GM06990 (cell line): Measurements from ENCODE around the gene RAB8B.

Experiments
- DNase-seq: peaks from one replicate; pipeline ENCODE4 v3.0.0-alpha.2; 2011; ENCODE audit not compliant: insufficient read length; ENCODE audit errors: extremely low read depth
- H3K27me3 ChIP-seq: replicated peaks from 2 replicates; pipeline ENCODE4 v1.6.0; 2011; ENCODE audit warnings: low read length; ENCODE audit not compliant: control insufficient read depth, insufficient read depth
- H3K36me3 ChIP-seq: 2 replicates; pipeline ENCODE4 v1.5.1; 2011; ENCODE audit warnings: low read length; ENCODE audit not compliant: control insufficient read depth, insufficient read depth
- H3K4me3 ChIP-seq: replicated peaks from 2 replicates; pipeline ENCODE4 v1.5.1; 2011; ENCODE audit warnings: low read depth, mild to moderate bottlenecking, control low read depth, low read length
- CTCF ChIP-seq: IDR thresholded peaks from 2 replicates; pipeline ENCODE4 v1.5.1; 2011; ENCODE audit warnings: low read length, control low read depth, mild to moderate bottlenecking, inconsistent platforms; ENCODE audit not compliant: insufficient read depth, poor library complexity, severe bottlenecking

The RAB8B gene

GRCh38 chr15:63243101-63243500, 53.7 kb downstream of the RAB8B start:
- H3K27me3 ChIP-seq, result no peaks in the 10 kb centered on the region
- no peak overlapping the region for H3K4me3 ChIP-seq
- TF ChIP-seq CTCF, result no peak
- DNase-seq, result no peak
- H3K36me3 ChIP-seq, result peaks cover 1% of the 10 kb centered on the region

- Histone ChIP-seq H3K27me3 (no peaks in the 10 kb centered on the region), H3K4me3 (no peak overlapping the region), H3K36me3 (peaks cover 1% of the 10 kb centered on the region)
- TF ChIP-seq CTCF, result no peak
- peak; percentile 19 for DNase-seq
These were observed 54.4 kb downstream of the RAB8B start for GRCh38 chr15:63243776-63244175.

- Histone ChIP-seq H3K4me3 (no peak overlapping the region), H3K36me3 (peaks cover 3% of the 10 kb centered on the region)
These were observed 55.0 kb downstream of the RAB8B start for GRCh38 chr15:63244399-63244798.

GRCh38 chr15:63244976-63245645, 55.7 kb downstream of the RAB8B start:
- no peak for DNase-seq
- TF ChIP-seq CTCF, result no peak
- H3K27me3 ChIP-seq, result no peaks in the 10 kb centered on the region
- peaks cover 4% of the 10 kb centered on the region for H3K36me3 ChIP-seq
- no peak overlapping the region for H3K4me3 ChIP-seq

More at GRCh38 chr15:63244399-63244798, 55.0 kb downstream of the RAB8B start:
- no peak for DNase-seq
- no peak for TF ChIP-seq CTCF
- no peaks in the 10 kb centered on the region for H3K27me3 ChIP-seq

- TF ChIP-seq CTCF, result no peak
- H3K36me3 ChIP-seq, result peaks cover 8% of the 10 kb centered on the region
- DNase-seq, result no peak
- no peak overlapping the region for H3K4me3 ChIP-seq
- H3K27me3 ChIP-seq, result no peaks in the 10 kb centered on the region
These were observed 57.5 kb downstream of the RAB8B start for GRCh38 chr15:63246691-63247469.
